ENCODE measurements around the gene GRB14.

DNA sequence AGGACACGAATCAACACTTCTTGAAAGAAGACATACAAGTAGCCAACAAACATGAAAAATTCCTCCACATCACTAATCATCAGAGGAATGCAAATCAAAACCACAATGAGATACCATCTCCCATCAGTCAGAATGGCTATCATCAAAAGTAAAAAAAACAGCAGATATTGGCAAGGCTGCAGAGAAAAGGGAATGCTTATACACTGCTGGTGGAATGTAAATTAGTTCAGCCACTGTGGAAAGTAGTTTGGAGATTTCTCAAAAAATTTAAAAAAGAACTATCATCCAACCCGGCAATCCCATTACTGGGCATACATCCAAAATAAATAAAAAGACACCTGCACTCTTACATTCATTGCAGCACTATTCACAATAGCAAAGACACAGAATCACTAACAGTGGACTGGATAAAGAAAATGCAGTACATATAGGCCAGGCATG lies 78.7 kb downstream of the GRB14 start:
- TF ChIP-seq YY1 (IDR thresholded peaks at IDR 0.05; ENCODE audit: low read depth) (no peak), FOXM1 (IDR thresholded peaks at IDR 0.05; ENCODE audit: borderline replicate concordance, low read depth) (no peak), CEBPB (IDR thresholded peaks at IDR 0.05) (no peak)
